Left ventricle myocardium inferior (tissue), 1 donor: ENCODE results near the gene ATP13A4. TPM values are rescaled to one million over a fixed set of nuclear protein-coding genes. Genes with fewer than 3 reads are reported as not detected.
A peak's percentile ranks its signal among the peaks of the same experiment; 100 is the strongest.

ENCODE experiments used
- DNase-seq: peaks from one replicate; pipeline ENCODE4 v3.0.0-alpha.2; 2020
- H3K27ac ChIP-seq: fragments of 200-600 bp; replicated peaks from 2 replicates; pipeline ENCODE4 v1.8.0; 2021
- H3K27me3 ChIP-seq: fragments of 200-600 bp; 2 replicates; pipeline ENCODE4 v1.8.0; 2021; ENCODE audit warnings: low read depth
- H3K36me3 ChIP-seq: fragments of 200-600 bp; 2 replicates; pipeline ENCODE4 v1.8.0; 2021
- H3K4me1 ChIP-seq: fragments of 200-600 bp; 2 replicates; pipeline ENCODE4 v1.8.0; 2021
- H3K4me3 ChIP-seq: fragments of 200-600 bp; 2 replicates; pipeline ENCODE4 v1.8.0; 2021; ENCODE audit warnings: mild to moderate bottlenecking, moderate library complexity
- H3K9me3 ChIP-seq: fragments of 200-600 bp; replicated peaks from 2 replicates; pipeline ENCODE4 v1.8.0; 2021
- intact Hi-C: fragments of 100-400 bp; cut with micrococcal nuclease; formaldehyde crosslinking; loops from one replicate; pipeline ENCODE4 v1.11.0; 2022
- total RNA-seq: library from RNA; stranded (reverse); fragmentation: NEBNext Ultra II Directional; extraction: Animal tissue kit (Norgen Biotek cat#: 25700); gene quantifications from one replicate; pipeline ENCODE4 v1.2.1, GENCODE V29; 2021
- TF ChIP-seq, protein P1 (sequence below): fragments of 200-600 bp; IDR thresholded peaks from 2 replicates; pipeline ENCODE4 v1.8.0; 2021; ENCODE audit warnings: antibody characterized with exemption, mild to moderate bottlenecking, borderline replicate concordance
- donor health status: DM: no; HTN: yes; CAD: no; lungs with severe emphysema.

ATP13A4 gene
- total RNA-seq, 1 donor from 2014 or later, result 0.52 TPM

DNA sequence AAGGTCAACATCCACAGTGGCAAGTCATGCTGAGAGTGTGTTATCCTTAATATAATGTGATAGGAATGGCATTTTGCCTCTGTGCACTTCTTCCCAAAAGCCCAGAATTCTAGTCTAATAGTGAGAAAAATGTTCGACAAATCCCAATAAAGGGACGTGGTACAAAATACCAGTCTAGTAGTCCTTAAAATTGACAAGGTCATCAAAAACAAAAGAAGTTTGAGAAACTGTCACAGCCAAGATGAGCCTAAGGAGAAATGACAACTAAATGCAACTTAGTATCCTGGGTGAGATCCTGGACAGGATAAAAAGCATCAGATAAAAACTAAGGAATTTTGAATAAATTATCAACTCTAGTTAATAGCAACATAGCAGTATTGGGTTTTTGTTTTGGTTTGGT, 14.4 kb upstream of the ATP13A4 start:
- Histone ChIP-seq H3K9me3 (no peaks in the 10 kb centered on the region), H3K36me3 (no peaks in the 10 kb centered on the region), H3K4me3 (no peak overlapping the region), H3K4me1 (no peaks in the 10 kb centered on the region), H3K27ac (no peak overlapping the region), H3K27me3 (no peaks in the 10 kb centered on the region)
- no peak for DNase-seq
- TF ChIP-seq, protein P1, sequence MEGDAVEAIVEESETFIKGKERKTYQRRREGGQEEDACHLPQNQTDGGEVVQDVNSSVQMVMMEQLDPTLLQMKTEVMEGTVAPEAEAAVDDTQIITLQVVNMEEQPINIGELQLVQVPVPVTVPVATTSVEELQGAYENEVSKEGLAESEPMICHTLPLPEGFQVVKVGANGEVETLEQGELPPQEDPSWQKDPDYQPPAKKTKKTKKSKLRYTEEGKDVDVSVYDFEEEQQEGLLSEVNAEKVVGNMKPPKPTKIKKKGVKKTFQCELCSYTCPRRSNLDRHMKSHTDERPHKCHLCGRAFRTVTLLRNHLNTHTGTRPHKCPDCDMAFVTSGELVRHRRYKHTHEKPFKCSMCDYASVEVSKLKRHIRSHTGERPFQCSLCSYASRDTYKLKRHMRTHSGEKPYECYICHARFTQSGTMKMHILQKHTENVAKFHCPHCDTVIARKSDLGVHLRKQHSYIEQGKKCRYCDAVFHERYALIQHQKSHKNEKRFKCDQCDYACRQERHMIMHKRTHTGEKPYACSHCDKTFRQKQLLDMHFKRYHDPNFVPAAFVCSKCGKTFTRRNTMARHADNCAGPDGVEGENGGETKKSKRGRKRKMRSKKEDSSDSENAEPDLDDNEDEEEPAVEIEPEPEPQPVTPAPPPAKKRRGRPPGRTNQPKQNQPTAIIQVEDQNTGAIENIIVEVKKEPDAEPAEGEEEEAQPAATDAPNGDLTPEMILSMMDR, result no peak
- intact Hi-C loops, result loop anchor here (10.0 kb wide), 1 partner anchor 374 kb away; no protein-coding TSS in a partner anchor

DNA sequence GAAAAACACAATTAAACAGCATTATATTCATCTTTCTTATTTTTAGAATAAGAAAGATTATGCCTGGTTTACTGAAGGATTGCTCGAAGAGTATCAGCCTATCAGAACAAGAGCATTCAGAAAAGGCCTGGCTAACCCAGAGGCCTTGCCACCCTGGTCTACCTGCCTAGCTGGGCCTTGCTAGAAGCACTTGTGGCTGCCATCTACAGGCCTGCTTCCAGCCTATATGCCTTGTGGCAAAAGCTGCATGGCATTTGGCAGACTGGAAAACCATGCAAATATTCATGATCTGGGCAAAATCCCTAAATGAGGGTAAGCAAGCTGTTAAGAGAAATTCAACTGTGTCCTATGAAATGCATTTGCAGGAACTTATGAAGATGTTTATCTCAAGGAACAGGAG, 9.3 kb upstream of the ATP13A4 start:
- no peaks in the 10 kb centered on the region for H3K36me3 ChIP-seq
- peaks cover 6% of the 10 kb centered on the region for H3K4me1 ChIP-seq
- intact Hi-C loops, result loop anchor here (10.0 kb wide), 1 partner anchor 369 kb away; no protein-coding TSS in a partner anchor
- H3K27me3 ChIP-seq, result no peaks in the 10 kb centered on the region
- no peak for DNase-seq
- no peak overlapping the region for H3K27ac ChIP-seq
- H3K4me3 ChIP-seq, result no peak overlapping the region
- TF ChIP-seq, protein P1, result peak; percentile 35
- no peaks in the 10 kb centered on the region for H3K9me3 ChIP-seq

DNA sequence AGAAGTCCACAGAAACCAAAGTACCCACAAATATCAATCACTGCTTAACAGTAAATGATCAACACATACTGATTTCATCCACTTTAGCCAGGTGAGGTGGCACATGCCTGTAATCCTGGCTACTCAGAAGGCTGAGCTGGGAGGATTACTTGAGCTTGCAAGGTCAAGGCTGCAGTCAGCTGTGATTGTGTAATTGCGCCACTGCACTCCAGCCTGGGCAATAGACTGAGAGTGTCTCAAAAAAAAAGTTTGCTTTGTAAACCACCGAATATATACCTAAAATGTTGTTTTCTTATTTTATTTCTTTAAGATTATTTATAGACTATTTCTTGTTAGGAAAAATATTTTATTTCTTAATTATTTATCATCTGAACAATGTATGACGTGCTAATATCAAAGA, 8.7 kb upstream of the ATP13A4 start:
- no peaks in the 10 kb centered on the region for H3K36me3 ChIP-seq
- TF ChIP-seq, protein P1, result no peak
- no peak overlapping the region for H3K27ac ChIP-seq
- no peak for DNase-seq
- no peak overlapping the region for H3K4me3 ChIP-seq
- H3K9me3 ChIP-seq, result no peaks in the 10 kb centered on the region
- no peaks in the 10 kb centered on the region for H3K27me3 ChIP-seq
- intact Hi-C loops, result loop anchor here (10.0 kb wide), 1 partner anchor 369 kb away; no protein-coding TSS in a partner anchor
- H3K4me1 ChIP-seq, result peaks cover 6% of the 10 kb centered on the region

DNA sequence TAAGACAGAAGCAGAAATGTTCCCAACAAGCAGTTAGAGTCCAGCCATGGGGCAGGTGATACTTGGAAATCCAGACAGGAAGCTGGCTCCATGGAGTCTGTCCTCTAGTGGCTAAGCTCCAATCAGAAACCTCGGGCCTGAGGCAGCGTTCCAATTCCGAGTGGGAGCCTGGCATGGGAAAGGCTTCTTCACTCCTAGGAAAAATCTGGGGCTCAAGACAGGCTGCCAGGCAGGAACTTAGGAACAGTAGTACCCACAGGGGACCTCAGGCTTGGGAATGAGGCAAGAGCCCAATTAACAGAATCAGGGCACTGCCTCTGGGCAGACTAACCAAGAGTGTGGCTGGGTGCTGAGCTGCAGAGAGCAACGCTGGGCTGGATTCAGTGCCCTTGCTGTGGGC, 6.2 kb upstream of the ATP13A4 start:
- intact Hi-C loops, result loop anchor here (10.0 kb wide), 1 partner anchor 366 kb away; no protein-coding TSS in a partner anchor
- TF ChIP-seq, protein P1, result no peak
- H3K27me3 ChIP-seq, result no peaks in the 10 kb centered on the region
- no peaks in the 10 kb centered on the region for H3K36me3 ChIP-seq
- H3K9me3 ChIP-seq, result no peaks in the 10 kb centered on the region
- DNase-seq, result peak; percentile 34
- H3K27ac ChIP-seq, result no peak overlapping the region
- H3K4me3 ChIP-seq, result no peak overlapping the region
- H3K4me1 ChIP-seq, result peaks cover 6% of the 10 kb centered on the region

DNA sequence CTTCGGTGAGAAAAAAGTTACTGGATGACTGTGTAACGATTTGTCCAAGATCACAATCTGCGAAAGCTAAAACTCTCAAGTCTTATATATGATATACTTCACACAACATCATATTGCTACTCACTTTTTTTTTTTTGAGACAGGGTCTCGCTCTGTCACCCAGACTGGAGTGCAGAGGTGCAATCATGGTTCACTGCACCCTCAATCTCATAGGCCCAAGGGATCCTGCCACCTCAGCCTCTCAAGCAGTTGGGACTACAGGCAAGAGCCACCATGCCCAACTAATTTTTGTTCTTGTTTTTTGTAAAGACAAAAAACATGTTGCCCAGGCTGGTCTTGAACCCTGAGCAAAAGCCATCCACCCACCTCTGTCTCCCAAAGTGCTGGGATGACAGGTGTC, 5.4 kb upstream of the ATP13A4 start:
- Histone ChIP-seq H3K27ac (no peak overlapping the region), H3K36me3 (no peaks in the 10 kb centered on the region), H3K4me1 (peaks cover 6% of the 10 kb centered on the region), H3K27me3 (no peaks in the 10 kb centered on the region), H3K4me3 (no peak overlapping the region), H3K9me3 (no peaks in the 10 kb centered on the region)
- TF ChIP-seq, protein P1, result no peak
- intact Hi-C loops, result loop anchor here (10.0 kb wide), 1 partner anchor 365 kb away; no protein-coding TSS in a partner anchor
- DNase-seq, result no peak
